Measurements from ENCODE around the gene BPGM.

- TF ChIP-seq, protein P1, sequence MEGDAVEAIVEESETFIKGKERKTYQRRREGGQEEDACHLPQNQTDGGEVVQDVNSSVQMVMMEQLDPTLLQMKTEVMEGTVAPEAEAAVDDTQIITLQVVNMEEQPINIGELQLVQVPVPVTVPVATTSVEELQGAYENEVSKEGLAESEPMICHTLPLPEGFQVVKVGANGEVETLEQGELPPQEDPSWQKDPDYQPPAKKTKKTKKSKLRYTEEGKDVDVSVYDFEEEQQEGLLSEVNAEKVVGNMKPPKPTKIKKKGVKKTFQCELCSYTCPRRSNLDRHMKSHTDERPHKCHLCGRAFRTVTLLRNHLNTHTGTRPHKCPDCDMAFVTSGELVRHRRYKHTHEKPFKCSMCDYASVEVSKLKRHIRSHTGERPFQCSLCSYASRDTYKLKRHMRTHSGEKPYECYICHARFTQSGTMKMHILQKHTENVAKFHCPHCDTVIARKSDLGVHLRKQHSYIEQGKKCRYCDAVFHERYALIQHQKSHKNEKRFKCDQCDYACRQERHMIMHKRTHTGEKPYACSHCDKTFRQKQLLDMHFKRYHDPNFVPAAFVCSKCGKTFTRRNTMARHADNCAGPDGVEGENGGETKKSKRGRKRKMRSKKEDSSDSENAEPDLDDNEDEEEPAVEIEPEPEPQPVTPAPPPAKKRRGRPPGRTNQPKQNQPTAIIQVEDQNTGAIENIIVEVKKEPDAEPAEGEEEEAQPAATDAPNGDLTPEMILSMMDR (IDR thresholded peaks at IDR 0.05; ENCODE audit: insufficient read depth, low read length, poor library complexity, severe bottlenecking): no peak
- no peak for TF ChIP-seq EZH2phosphoT487 (conservative IDR thresholded peaks at IDR 0.05; ENCODE audit: low read length)
These were observed 34.5 kb upstream of the BPGM start for GRCh38 chr7:134612197-134612596.
